Type B pancreatic cell (in vitro differentiated cells): ENCODE data around the gene PSEN1. TPM values are rescaled to one million over a fixed set of nuclear protein-coding genes. Genes with fewer than 3 reads are reported as not detected.
A peak's percentile ranks its signal among the peaks of the same experiment; 100 is the strongest.

Experiments
- DNase-seq: peaks from one replicate; pipeline ENCODE4 v3.0.0; 2021; ENCODE audit warnings: mixed read lengths; ENCODE audit not compliant: unreplicated experiment; ENCODE audit errors: extremely low spot score
- H3K27ac Mint-ChIP-seq: 2 replicates; pipeline ENCODE4 v1.8.0; 2021; ENCODE audit warnings: mild to moderate bottlenecking, mixed read lengths
- H3K27me3 Mint-ChIP-seq: 2 replicates; pipeline ENCODE4 v1.8.0; 2021; ENCODE audit warnings: mixed read lengths
- H3K36me3 Mint-ChIP-seq: 2 replicates; pipeline ENCODE4 v1.8.0; 2021; ENCODE audit warnings: mixed read lengths
- H3K4me1 Mint-ChIP-seq: one replicate; pipeline ENCODE4 v1.8.0; 2021; ENCODE audit warnings: mixed read lengths; ENCODE audit not compliant: unreplicated experiment
- H3K4me3 Mint-ChIP-seq: 2 replicates; pipeline ENCODE4 v1.8.0; 2021; ENCODE audit warnings: mild to moderate bottlenecking, mixed read lengths
- H3K9me3 Mint-ChIP-seq: 2 replicates; pipeline ENCODE4 v1.8.0; 2021; ENCODE audit warnings: mixed read lengths
- CTCF ChIP-seq: fragments of 200-600 bp; sonication (generic); conservative IDR thresholded peaks from 2 replicates; pipeline ENCODE4 v1.5.0; 2021; ENCODE audit warnings: antibody characterized with exemption, mild to moderate bottlenecking
- total RNA-seq: library from RNA; stranded (reverse); gene quantifications from 2 replicates; pipeline ENCODE4 v1.2.1, GENCODE V29; 2021; ENCODE audit warnings: low replicate concordance

PSEN1 gene
- total RNA-seq, 1 donor from 2014 or later = 58.9 TPM

- Mint-ChIP-seq H3K36me3 (peaks cover 9% of the 10 kb centered on the region), H3K27me3 (no peaks in the 10 kb centered on the region), H3K9me3 (no peaks in the 10 kb centered on the region), H3K4me1 (peaks cover 7% of the 10 kb centered on the region), H3K27ac (no peak overlapping the region), H3K4me3 (no peak overlapping the region)
- no peak for TF ChIP-seq CTCF
- no peak for DNase-seq
Measured at GRCh38 chr14:73225496-73225895, 89.2 kb downstream of the PSEN1 start.

- Mint-ChIP-seq H3K9me3 (no peaks in the 10 kb centered on the region), H3K4me3 (no peak overlapping the region), H3K36me3 (no peaks in the 10 kb centered on the region), H3K27ac (peak overlapping the region; percentile 25), H3K27me3 (peaks cover 13% of the 10 kb centered on the region), H3K4me1 (no peaks in the 10 kb centered on the region)
- no peak for DNase-seq
- no peak for TF ChIP-seq CTCF
Measured at GRCh38 chr14:73227812-73228781, 91.8 kb downstream of the PSEN1 start.

- no peak for DNase-seq
- no peak for TF ChIP-seq CTCF
- Mint-ChIP-seq H3K4me3 (no peak overlapping the region), H3K36me3 (no peaks in the 10 kb centered on the region), H3K27me3 (peaks cover 32% of the 10 kb centered on the region), H3K27ac (no peak overlapping the region), H3K9me3 (no peaks in the 10 kb centered on the region), H3K4me1 (peaks cover 2% of the 10 kb centered on the region)
Measured at GRCh38 chr14:73230051-73230450, 93.7 kb downstream of the PSEN1 start.

GRCh38 chr14:73231981-73232851 lies 95.9 kb downstream of the PSEN1 start:
- peaks cover 16% of the 10 kb centered on the region for H3K4me1 Mint-ChIP-seq
- H3K27ac Mint-ChIP-seq = no peak overlapping the region
- H3K4me3 Mint-ChIP-seq = no peak overlapping the region
- H3K9me3 Mint-ChIP-seq = no peaks in the 10 kb centered on the region
- H3K27me3 Mint-ChIP-seq = peaks cover 54% of the 10 kb centered on the region
- H3K36me3 Mint-ChIP-seq = no peaks in the 10 kb centered on the region
- peak; percentile 60 for TF ChIP-seq CTCF
- DNase-seq = no peak

GRCh38 chr14:73232984-73233383 lies 96.7 kb downstream of the PSEN1 start:
- no peaks in the 10 kb centered on the region for H3K36me3 Mint-ChIP-seq
- H3K27me3 Mint-ChIP-seq = peaks cover 55% of the 10 kb centered on the region
- peaks cover 16% of the 10 kb centered on the region for H3K4me1 Mint-ChIP-seq
- H3K27ac Mint-ChIP-seq = no peak overlapping the region
- DNase-seq = no peak
- no peak for TF ChIP-seq CTCF
- no peak overlapping the region for H3K4me3 Mint-ChIP-seq
- no peaks in the 10 kb centered on the region for H3K9me3 Mint-ChIP-seq
